T-helper 1 cell treated with Interleukin-12 subunit alpha and Interleukin-12 subunit beta and Interleukin-4 antibody, amounts not matched to agents 30 μg/mL and 1 μg/mL, for 36 hours (primary cell): Measurements from ENCODE around the gene SEC61G.

ENCODE experiments used
- H3K27ac Mint-ChIP-seq: one replicate; pipeline ENCODE4 v1.8.0; 2021; ENCODE audit warnings: mild to moderate bottlenecking, mixed read lengths
- H3K27me3 Mint-ChIP-seq: one replicate; pipeline ENCODE4 v1.8.0; 2021; ENCODE audit warnings: low read depth, mixed read lengths
- H3K36me3 Mint-ChIP-seq: one replicate; pipeline ENCODE4 v1.8.0; 2021; ENCODE audit warnings: low read depth, mixed read lengths
- H3K4me1 Mint-ChIP-seq: one replicate; pipeline ENCODE4 v1.8.0; 2021; ENCODE audit warnings: low read depth, mixed read lengths
- H3K4me3 Mint-ChIP-seq: one replicate; pipeline ENCODE4 v1.8.0; 2021; ENCODE audit warnings: mild to moderate bottlenecking, moderate library complexity, mixed read lengths
- H3K9me3 Mint-ChIP-seq: one replicate; pipeline ENCODE4 v1.8.0; 2021; ENCODE audit warnings: mixed read lengths

The SEC61G gene

DNA sequence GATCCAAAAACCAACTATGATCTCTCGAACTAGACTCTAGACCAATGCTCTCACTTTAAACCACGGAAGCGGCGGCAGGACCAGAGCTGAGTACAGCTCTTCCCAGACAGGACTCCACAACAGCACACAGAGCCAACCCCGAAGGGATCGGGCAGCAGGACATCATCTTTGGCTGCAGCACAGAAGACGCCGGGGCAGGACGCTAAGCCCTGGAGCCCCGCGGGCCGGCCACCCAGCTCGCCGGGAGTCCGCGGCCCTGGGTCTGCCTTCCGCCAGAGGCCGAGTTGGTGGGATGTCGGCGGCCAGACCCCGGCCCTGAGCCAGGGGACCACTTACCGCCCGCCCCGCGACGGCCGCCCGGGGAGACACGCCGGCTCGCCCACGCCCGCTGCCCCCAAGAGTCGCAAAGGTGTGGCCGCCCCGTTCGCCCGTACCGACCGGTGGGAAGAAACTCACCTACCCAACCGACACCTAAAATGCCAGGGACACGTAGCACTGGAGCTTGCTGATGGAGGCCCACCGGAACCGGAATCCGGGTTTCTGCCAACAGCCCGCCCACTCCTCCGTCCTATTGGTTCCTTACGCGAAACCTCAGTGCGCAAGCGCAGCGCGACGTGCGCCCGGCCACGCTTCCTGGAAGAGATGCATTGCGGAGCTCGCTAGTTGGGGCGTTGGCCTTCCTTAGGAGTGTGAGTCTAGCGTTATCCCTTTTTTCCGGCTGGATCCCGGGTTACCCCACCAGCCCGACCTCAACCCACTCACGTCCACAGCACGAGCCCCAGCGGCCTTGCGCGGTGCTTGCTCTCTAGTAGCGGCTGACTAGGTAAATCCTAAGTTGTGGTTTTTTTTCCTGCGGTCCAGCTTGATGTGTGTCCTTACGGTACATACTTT lies at the start of gene SEC61G:
TSS of gene SEC61G (minus strand) at position 510 of the 891 bp plus-strand sequence. CDS start 1,623 bp downstream, outside the sequence.
- H3K36me3 Mint-ChIP-seq: peaks cover 23% of the 10 kb centered on the region
- H3K4me1 Mint-ChIP-seq: peaks cover 35% of the 10 kb centered on the region
- H3K27ac Mint-ChIP-seq: peak within 1 kb of the TSS; percentile 98
- H3K4me3 Mint-ChIP-seq: peak within 1 kb of the TSS; percentile 99
- H3K27me3 Mint-ChIP-seq: peaks cover 15% of the 10 kb centered on the region
- H3K9me3 Mint-ChIP-seq: no peaks in the 10 kb centered on the region

DNA sequence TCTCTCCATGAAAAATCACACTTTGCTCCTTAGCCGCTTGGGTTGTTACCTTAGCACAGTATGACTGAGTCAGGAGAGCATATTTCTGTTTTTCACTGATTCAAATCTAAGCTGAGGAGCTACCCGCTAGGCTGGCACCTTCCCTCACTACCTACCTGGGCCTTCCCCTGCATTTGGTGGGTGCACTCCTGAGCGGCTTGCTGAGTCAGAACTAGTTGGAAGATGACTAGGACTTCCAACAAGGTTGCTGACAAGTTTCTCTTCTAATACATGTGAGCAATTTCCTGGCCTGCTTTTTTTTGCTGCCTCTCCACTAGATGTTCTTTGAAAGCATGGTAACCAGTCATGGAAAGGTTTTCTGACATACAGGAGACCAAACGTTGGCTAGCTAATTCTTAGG lies 43.8 kb upstream of the SEC61G start:
- H3K27me3 Mint-ChIP-seq: no peaks in the 10 kb centered on the region
- no peak overlapping the region for H3K27ac Mint-ChIP-seq
- no peaks in the 10 kb centered on the region for H3K4me1 Mint-ChIP-seq
- no peak overlapping the region for H3K4me3 Mint-ChIP-seq
- H3K36me3 Mint-ChIP-seq: no peaks in the 10 kb centered on the region
- no peaks in the 10 kb centered on the region for H3K9me3 Mint-ChIP-seq

DNA sequence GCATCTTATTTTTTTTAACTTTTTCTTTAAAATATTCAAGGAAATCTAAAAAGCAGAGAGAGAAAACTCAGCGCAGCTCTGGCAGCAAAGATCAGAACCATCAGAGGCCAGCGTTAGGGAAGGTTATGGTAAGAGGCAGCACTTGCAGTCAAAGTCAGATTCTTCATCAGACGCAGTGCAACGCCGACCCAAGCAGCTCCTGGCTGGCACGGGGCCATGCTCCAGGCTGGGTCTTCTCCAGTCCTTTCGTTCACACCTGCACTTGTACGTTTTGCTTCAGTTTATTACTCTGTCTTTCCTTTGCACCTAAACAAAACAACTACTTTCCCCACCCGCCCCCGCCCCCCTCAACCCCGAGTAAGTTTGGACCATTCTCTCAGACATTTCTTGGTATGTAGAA lies 43.1 kb upstream of the SEC61G start:
- Mint-ChIP-seq H3K9me3 (no peaks in the 10 kb centered on the region), H3K27me3 (no peaks in the 10 kb centered on the region)

DNA sequence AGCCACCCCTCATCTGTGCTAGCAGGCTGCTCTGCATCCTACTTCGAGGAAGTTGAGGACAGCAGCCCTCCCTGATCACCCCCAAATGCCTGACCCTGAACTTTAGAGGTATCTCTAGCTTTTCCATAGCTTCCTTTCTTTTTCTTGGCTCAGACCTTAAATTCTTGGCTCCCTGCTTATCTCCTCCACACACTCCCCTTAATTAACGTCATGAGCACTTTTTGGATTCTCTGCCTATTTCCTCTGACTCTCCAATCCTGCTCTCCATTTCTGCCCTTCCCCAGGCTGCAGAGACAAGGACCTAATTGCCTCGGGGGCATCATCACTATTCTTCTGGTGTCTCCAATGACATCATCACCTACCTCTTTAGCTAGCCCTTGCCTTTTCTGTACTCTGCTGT lies 40.8 kb upstream of the SEC61G start:
- Mint-ChIP-seq H3K27ac (no peak overlapping the region), H3K27me3 (no peaks in the 10 kb centered on the region), H3K36me3 (no peaks in the 10 kb centered on the region), H3K9me3 (no peaks in the 10 kb centered on the region), H3K4me3 (no peak overlapping the region), H3K4me1 (no peaks in the 10 kb centered on the region)

More for the DNA sequence above, 43.1 kb upstream of the SEC61G start:
- Mint-ChIP-seq H3K4me3 (no peak overlapping the region), H3K4me1 (no peaks in the 10 kb centered on the region), H3K27ac (no peak overlapping the region), H3K36me3 (no peaks in the 10 kb centered on the region)

DNA sequence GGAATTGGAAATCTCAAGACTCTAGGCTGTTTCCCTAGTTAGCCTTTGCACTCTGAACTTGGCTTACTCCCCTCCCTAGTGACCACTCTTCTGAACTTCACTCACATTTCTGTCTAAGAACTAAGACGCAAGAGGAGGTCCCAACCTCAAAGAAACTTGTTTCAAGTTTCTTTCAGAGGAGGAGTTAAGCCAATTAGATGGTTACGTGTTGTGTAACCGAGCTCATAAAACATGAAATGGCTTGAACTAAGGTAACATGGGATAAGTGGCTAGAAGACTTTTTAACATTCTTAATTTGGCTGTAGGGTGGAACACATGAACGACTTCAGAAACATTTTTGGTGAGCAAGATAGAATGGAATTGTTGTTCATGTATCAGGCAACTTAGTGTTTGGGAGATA lies 39.5 kb upstream of the SEC61G start:
- Mint-ChIP-seq H3K36me3 (no peaks in the 10 kb centered on the region), H3K9me3 (no peaks in the 10 kb centered on the region), H3K27ac (no peak overlapping the region), H3K27me3 (no peaks in the 10 kb centered on the region), H3K4me3 (no peak overlapping the region), H3K4me1 (no peaks in the 10 kb centered on the region)

DNA sequence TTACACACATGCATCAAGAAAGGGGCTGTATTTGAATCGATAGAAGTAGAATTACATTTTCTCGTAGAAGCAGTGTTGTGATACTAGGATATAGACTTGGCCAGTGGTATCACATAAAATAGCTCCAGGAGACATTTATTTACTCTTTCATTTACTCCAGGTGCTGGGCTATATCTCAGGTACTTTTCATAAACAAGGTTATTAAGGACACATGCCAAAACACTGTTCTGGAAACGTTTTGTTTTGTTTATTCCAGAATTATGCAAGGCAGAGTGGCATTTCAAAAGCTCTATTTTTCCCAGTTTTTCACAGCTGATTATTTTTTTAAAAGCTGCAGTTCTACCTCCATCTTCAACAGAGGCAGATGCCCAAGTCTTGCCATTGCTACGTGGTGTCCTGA lies 37.8 kb upstream of the SEC61G start:
- H3K4me1 Mint-ChIP-seq: no peaks in the 10 kb centered on the region
- no peak overlapping the region for H3K27ac Mint-ChIP-seq
- no peaks in the 10 kb centered on the region for H3K36me3 Mint-ChIP-seq
- H3K27me3 Mint-ChIP-seq: peaks cover 5% of the 10 kb centered on the region
- H3K9me3 Mint-ChIP-seq: no peaks in the 10 kb centered on the region
- H3K4me3 Mint-ChIP-seq: no peak overlapping the region

DNA sequence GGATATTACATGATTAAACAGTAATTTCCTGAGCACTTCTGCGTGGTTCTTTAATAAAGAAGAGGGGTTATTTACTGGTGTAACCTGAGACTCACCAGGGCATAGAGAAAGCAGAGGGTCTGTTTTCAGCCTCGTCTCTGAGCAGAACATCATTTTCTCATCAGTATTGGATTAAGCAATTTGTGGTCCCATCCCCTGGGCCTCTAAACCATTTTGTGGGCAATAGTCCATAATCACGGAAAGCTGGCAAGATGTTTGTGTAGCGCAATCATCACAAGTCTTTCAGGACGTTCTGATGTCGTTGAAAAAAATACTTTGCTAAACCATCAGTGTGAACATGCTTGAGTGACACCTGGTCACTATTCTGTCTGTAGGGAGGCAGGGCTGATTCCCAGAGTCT lies 37.1 kb upstream of the SEC61G start:
- Mint-ChIP-seq H3K9me3 (no peaks in the 10 kb centered on the region), H3K27me3 (peaks cover 5% of the 10 kb centered on the region), H3K4me1 (no peaks in the 10 kb centered on the region), H3K27ac (no peak overlapping the region), H3K36me3 (no peaks in the 10 kb centered on the region), H3K4me3 (no peak overlapping the region)

DNA sequence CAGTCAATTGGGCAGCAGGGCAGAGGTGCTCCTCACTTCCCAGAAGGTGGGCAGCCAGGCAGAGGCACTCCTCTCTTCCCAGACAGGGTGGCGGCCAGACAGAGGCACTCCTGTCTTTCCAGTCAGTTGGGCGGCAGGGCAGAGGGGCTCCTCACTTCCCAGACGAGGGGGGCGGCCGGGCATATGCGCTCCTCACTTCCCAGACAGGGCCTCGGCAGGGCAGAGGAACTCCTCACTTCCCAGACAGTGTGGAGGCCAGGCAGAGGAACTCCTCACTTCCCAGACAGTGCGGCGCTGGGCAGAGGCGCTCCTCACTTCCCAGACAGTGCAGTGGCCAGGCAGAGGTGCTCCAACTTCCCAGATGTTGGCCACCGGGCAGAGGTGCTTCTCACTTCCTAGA lies 33.4 kb upstream of the SEC61G start:
- peaks cover 28% of the 10 kb centered on the region for H3K27me3 Mint-ChIP-seq
- no peaks in the 10 kb centered on the region for H3K4me1 Mint-ChIP-seq
- no peak overlapping the region for H3K27ac Mint-ChIP-seq
- no peaks in the 10 kb centered on the region for H3K9me3 Mint-ChIP-seq
- H3K4me3 Mint-ChIP-seq: no peak overlapping the region
- no peaks in the 10 kb centered on the region for H3K36me3 Mint-ChIP-seq

DNA sequence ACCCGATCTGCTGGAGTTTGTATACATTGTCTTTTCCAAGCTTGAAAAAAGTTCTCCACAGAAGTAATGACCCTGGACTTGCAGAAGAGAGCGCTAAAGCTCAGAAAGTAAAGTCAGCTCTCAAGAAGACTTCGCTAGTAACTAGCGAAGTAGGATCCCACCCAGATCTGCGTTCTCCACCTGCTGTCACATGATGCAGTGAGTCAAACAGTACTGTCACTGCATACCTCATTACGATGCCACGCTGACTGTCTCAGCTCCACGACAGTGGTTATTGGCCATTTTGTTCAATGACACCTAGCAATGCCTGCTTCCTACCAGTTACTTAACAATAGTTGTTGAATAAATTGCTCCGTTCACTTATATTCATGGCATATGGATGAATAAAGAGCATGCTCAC lies 29.7 kb upstream of the SEC61G start:
- Mint-ChIP-seq H3K27ac (no peak overlapping the region), H3K4me1 (no peaks in the 10 kb centered on the region), H3K9me3 (no peaks in the 10 kb centered on the region), H3K4me3 (no peak overlapping the region), H3K36me3 (no peaks in the 10 kb centered on the region), H3K27me3 (peaks cover 28% of the 10 kb centered on the region)

DNA sequence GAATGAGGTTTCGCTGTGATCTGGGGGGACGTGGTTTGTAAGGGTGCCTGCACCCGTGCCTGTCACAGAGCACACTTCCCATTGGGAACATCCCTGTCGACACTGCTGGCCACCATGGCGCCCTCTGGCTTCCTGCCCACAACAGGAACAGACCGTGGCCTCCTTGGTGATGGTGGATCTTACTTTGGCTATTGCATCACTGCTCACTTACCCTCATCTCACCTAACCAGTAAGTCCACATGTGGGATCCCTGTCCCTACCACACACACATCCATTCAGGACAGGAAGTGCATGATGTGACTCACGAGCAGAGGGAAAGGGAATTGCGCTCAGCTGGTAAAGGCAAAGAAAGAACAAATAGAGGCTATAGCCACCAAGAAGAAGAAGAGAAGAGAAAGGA lies 26.2 kb upstream of the SEC61G start:
- Mint-ChIP-seq H3K9me3 (no peaks in the 10 kb centered on the region), H3K27me3 (peaks cover 23% of the 10 kb centered on the region), H3K4me3 (no peak overlapping the region), H3K27ac (no peak overlapping the region), H3K36me3 (no peaks in the 10 kb centered on the region), H3K4me1 (no peaks in the 10 kb centered on the region)

DNA sequence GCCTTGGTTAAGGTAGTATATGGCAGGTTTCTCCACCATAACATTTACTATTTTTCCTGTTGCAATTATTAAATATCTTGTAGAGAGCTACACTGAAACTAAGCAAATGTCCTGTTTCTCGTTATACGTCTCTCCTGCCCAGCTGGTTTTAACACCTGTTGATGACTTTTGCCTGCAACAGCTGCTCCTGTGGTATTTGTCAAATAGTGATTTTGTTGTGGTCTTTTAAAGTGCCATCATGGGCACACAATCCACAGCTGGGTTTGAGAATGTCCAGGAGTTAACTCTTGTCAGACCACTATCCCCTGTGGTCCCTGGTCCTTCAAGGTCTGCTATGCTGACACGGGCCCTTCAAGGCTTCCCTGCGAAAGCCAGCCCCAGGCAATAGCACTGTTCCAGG lies 24.9 kb upstream of the SEC61G start:
- H3K4me3 Mint-ChIP-seq: no peak overlapping the region
- H3K27me3 Mint-ChIP-seq: peaks cover 12% of the 10 kb centered on the region
- H3K9me3 Mint-ChIP-seq: no peaks in the 10 kb centered on the region
- H3K27ac Mint-ChIP-seq: no peak overlapping the region
- H3K4me1 Mint-ChIP-seq: no peaks in the 10 kb centered on the region
- H3K36me3 Mint-ChIP-seq: no peaks in the 10 kb centered on the region

DNA sequence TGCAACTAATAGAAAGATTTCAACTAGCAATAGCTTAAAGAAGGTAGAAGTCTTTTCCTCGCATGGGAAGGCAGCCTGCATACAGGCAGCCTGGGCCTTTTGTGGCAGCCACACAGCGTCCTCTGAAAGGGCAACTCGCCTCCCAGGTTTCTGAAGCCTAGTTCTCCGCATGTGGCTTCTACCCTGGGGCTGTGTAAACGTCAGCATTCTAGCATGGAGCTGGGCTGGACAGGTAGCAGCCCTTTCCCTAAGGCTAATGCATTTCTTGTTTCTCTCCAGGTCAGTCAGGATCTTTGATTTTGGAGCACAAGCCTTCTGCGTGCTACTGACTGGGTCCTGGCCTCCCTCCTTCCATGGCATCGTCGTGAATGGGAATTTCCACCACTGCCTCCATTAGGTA lies 23.8 kb upstream of the SEC61G start:
- Mint-ChIP-seq H3K27ac (no peak overlapping the region), H3K9me3 (no peaks in the 10 kb centered on the region), H3K27me3 (peaks cover 4% of the 10 kb centered on the region)

DNA sequence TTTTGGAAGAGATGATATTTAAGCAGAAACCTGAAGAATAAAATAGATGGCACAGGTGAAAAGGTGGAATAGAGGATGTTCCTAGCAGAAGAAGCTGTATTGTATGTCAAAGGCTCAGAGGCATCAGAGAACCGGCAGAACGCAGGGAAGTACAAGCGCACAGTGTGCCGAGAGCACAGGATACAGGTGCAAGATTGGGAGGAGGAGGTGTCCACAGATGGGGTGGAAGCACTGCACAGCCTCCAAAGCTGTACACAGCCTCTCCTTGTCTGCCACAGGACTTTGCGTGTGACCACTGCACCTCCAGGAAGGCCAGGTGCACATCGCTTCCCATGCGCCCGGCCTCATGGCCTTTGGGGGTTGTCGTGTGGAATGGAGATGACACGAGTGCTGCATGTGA lies 23.3 kb upstream of the SEC61G start:
- H3K4me1 Mint-ChIP-seq: no peaks in the 10 kb centered on the region
- H3K4me3 Mint-ChIP-seq: no peak overlapping the region
- no peaks in the 10 kb centered on the region for H3K27me3 Mint-ChIP-seq
- no peaks in the 10 kb centered on the region for H3K9me3 Mint-ChIP-seq
- H3K36me3 Mint-ChIP-seq: no peaks in the 10 kb centered on the region
- no peak overlapping the region for H3K27ac Mint-ChIP-seq

More for the DNA sequence above, 23.8 kb upstream of the SEC61G start:
- Mint-ChIP-seq H3K36me3 (no peaks in the 10 kb centered on the region), H3K4me3 (no peak overlapping the region), H3K4me1 (no peaks in the 10 kb centered on the region)

DNA sequence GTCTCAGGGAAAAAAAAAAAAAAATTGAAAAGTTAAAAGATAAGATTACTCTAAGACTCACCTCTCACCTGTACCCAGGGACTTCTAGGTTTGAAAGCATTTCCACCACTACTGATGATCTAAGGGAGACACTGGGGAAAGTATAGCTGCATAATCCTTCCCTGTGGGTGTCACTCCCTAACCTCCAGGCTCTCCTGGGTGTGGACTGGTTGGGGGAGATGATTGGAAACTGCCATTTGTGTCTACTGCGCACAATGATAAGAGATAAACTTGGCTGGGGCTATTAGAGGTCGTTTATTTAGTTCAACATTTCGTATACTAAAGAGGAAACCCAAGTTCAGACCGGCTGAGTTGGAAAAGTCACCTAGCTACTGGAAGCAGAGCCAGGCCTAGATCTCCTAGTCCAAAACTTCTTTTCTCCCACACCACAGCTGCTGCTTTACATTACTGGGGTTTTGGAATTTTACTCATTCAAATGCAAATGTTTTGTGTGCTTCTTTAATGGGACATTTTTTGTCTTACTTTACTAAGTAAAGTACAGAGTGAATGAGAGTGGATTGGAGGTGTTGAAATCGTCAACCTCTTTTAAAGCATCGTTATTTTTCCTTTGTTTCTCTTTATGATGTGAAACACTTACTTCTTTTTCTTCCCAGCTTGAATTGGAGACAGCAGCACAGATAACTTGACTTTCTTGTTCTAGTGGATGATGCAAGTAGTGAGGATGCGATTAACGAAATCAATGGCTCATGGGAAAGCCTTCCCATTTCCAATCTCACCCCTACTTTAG lies 22.3 kb upstream of the SEC61G start:
- no peaks in the 10 kb centered on the region for H3K9me3 Mint-ChIP-seq
- H3K4me1 Mint-ChIP-seq: no peaks in the 10 kb centered on the region
- no peaks in the 10 kb centered on the region for H3K27me3 Mint-ChIP-seq
- H3K36me3 Mint-ChIP-seq: no peaks in the 10 kb centered on the region
- no peak overlapping the region for H3K27ac Mint-ChIP-seq
- H3K4me3 Mint-ChIP-seq: no peak overlapping the region

DNA sequence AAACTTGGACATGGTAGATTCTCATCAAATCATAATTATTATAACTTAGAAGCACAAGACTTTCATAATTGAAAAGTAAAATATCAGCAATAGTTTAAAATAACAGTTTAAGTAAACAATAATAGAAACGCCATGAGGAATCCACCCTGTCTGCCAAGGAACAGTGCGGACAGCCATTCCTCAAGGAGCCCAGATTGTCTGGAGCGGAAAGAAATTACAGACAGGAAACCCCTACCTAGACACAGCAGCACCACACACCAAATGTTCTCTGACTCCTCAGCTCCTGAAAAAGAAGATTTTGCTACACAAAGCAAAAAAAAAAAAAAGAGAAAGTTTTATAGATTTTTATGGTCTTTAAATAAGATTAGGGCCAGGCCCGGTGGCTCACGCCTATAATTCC lies 21.5 kb upstream of the SEC61G start:
- no peaks in the 10 kb centered on the region for H3K4me1 Mint-ChIP-seq
- H3K4me3 Mint-ChIP-seq: no peak overlapping the region
- H3K36me3 Mint-ChIP-seq: no peaks in the 10 kb centered on the region
- no peak overlapping the region for H3K27ac Mint-ChIP-seq
- no peaks in the 10 kb centered on the region for H3K9me3 Mint-ChIP-seq
- H3K27me3 Mint-ChIP-seq: no peaks in the 10 kb centered on the region
